GM18502 (cell line): ENCODE measurements around the gene PLA2R1.

Experiments used
- ATAC-seq: cut with Tn5 transposase; IDR thresholded peaks from one replicate; pipeline ENCODE4 v1.9.1; 2021; ENCODE audit warnings: mild to moderate bottlenecking; ENCODE audit not compliant: unreplicated experiment, poor library complexity

PLA2R1 gene

DNA sequence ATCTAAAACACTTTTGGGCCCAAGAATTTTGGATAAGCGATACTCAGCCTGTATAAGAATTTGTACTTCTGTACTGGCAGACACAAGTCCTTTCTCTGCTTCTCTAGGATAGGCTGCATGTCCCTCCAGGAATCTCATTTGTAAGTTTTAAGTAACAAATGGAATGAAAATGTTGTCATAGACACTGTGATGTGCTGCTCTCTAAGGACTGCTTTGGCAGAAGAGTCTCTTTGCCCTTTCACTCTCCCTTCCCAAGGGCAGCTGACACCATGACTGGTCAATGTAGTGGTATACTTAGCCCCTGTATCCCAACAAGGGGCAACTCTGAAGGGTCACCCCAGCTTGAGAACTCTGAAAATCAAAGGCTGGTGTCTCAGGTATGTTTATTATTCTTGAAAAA is 27.3 kb downstream of the PLA2R1 start:
- no peak for ATAC-seq

DNA sequence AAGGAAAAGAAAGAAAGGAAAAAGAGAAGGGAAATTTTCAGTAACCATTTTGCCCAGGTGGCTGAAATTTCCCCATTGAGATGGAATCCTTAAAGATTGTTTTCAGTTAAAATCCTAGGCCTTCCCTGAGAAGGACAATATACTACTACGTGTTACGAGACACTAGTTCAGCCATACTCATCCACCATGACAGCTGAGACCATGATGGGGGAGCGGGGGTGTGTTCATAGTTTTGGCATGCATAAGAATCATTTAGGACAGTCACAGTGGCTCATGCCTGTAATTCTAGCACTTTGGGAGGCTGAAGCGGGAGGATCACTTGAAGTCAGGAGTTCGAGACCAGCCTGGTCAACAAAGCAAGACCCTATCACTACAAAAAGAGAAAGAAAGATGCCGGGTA is 28.0 kb downstream of the PLA2R1 start:
- ATAC-seq, result no peak

DNA sequence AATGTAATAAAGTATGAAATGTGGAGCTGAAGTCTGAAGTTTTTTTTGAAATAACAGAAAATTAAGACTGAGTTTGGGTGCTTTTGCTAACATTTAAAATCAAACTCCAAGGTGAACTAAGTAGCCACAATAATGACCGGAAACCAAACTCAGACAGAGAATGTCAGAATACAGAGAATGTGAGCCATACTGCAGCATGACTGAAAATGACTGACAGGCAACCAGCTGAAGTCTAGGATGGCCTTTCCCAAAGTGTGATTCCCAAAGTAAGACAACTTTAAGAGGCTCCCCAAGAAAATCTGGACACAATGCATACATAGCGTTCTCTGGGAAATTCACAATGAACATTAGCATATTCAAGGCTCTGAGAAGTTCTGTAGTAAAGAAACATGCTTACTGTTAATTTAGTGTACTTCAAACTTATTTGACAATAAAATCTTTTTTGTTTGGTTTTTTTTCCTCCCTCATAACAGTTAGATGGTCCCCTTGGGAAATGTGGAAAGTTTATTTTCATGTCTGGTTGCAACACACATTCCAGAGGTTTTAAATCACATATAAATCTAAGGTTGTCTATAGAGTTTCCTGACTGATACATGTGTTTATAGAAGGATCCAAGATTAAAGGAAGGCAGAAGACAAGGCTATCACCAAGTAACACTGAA is 28.6 kb downstream of the PLA2R1 start:
- no peak for ATAC-seq

DNA sequence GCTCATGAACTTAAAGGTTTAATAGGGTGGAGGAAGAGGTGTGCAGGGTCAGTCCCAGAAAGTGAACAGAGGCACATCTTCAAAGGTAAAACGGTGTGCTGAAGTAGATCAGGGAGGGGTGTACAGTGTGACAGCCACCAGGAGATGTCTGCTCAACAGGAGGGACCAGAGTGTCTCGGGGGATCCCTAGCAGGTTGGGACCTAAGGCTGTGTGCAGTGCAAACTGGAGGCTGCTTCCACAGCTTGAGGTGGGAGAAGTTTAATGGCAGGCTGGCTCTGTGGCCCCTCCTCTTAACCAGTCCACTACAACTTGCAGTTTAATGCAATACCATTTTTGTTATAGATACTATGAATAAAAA is 33.2 kb downstream of the PLA2R1 start:
- ATAC-seq, result no peak

DNA sequence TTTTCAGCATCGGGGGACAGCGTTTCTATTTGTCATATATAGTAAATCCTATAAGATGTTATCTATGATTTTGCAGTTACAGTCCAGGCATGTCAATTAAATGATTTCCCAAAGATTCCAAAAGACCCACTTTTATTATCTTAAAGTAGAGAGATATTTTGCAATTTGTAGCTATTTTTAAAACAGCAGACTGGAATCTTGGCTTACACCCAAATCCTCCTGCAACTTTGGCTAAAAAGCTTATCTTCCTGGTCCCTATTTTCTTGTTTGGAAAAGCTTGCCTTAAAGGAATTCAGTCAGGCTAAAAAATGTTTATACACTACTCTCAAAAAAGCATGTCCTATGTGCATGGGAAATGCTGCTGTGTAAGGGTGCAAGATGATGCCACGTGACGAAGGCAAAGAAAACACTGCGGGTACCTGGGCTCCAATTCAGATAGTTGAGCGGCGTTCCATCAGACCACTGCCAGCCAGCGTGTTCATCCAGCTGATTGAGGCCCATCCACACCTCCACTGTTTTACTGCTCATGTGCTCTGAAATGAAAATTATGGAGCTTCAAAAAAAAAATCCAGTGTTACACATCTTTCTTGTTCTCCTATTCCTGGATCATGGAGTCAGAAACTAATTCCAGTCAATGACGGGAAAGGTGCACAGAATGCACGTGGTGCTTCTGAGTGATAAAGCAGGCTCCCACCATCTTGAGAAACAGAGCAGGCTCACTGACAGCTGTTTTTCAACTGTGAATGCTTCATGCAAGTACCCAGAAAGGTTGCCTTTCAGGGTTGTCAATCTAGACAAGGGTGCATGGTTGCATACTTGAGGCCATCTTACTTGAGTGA is 33.8 kb downstream of the PLA2R1 start:
- ATAC-seq, result no peak

DNA sequence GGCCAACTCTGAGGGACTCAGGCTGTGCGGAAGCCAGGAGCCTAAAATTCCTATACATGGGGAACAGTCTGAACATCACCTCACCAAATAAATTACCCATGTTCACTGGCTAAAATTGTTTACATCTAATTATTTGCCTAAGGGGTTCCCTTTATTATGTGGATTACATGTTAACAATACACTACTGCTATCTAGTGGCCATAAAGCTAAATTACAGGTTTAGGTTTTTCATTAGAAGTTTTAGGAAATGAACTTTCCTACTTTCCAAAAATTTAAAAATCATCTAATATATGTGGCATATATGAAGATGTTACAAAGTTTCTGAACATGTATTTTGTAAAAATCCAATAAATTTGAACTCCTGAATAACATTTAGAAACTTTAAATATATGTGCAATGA is 40.3 kb downstream of the PLA2R1 start:
- ATAC-seq, result no peak

DNA sequence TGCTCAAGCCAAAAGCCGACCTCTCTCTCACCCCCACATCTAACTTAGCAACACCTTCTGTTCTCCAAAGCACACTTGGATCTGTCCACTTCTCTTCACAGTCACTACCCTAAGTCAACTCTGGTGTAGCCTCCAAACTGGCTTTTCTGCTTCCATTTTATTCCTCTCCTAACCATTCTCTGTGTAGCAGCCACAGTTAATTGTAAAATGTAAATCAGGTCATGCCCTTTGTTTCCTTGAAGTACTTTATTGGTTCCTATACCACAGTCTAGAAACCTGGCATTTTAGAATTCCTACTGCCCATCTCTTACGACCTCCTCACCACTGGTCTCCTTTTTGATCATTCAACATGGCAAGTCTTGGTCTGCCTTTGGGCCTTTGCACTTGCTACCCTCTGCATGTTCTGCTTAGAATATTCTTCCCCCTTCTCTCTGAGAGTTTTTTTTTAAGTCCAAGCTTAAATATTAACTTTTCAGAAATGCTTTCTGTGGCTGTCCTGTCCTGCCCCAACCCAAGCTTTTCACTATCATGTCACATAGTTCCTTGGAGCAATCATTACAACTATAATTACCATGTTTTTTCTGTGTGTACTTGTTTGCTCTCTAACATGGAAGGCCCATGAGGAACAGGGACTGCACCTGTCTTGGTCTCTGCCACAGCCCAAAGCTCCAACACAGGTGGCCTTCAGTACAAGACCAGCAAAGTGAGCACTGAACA is 42.9 kb downstream of the PLA2R1 start:
- ATAC-seq, result no peak

DNA sequence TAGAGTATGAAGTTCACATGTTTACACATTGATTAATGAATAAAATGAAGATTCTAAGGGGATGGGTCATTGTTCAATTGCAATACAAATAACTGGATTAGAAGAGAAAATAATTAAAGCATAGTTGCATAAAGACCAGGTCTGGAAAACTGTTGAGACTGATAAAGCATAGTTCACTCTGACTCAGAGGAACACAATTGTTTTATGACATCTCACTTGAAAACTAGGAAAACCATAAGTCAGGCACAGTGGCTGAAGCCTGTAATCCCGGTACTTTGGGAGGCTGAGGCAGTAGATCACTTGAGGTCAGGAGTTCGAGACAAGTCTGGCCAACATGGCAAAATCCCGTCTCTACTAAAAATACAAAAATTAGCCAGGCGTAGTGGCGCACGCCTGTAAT is 46.7 kb downstream of the PLA2R1 start:
- no peak for ATAC-seq

DNA sequence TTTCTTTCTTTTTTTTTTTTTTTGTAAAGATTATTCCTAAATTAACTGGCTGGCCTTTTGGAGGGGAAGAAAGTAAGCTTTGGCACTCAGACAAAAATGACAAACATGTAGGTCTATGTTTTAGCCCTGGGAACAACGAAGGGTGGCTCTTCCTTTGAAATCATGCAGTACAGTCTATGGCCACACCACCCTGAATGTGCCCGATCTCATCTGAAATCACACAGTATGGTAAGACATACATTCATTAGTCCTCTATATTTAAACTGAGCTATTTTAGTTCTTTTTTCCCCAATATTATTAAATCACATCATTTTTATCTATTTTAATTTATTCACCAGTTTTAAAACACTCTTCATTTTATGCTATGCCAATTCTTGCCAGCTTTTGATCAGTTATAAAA is 48.2 kb downstream of the PLA2R1 start:
- ATAC-seq, result no peak

DNA sequence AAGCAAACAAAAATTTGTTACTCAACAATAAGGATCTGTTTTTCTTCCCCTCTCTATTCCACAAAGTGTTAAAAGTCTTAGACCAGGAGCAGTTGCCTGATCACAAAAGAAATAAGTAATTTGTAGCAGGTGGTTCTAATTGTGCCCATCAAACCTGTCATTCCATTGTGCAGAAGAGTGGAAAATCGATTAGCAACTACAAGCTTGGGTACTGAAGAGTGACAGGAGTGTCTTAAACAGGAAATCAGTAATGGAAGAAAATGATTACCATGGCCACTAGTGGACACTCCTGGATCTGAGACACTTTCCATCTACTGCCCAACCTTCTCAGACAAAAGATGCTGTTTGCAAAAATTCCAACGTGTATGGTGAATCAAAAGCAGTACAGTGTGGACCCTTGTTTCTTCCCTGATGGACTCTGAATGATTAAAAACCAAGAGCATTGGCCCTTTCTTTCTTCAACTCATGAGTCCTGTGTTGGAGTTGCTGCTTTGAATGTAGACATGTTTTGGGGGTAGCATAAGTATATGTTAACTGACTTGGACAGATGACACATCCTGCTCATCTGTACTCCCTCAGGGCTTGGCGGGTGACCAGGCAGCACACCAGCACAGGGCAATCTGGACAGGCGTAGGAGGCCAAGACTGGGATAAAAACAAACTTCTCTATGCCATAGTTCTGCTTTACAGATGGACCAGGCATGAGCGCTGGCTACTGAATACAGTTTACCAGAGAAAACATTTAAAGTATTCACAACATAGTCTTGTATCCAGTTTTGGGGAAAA is 51.9 kb downstream of the PLA2R1 start:
- no peak for ATAC-seq

DNA sequence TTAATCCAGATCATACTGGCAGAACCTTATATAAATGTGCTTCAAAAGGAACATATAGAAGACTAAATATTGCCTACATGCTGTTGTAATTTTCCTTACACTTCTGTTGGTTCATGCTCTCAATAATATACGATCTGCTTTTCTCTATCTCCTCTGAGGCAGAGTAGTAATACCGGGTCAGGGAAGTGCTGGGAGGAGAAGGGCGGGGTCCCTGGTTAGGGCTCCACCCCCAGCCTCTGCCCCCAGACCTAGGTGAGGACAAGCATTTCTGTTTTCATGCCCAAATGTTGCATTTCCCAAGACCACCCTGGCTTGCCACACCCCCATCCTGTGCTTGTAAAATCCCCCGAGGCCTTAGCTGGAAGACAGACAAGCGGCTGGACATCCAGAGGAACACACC is 55.3 kb downstream of the PLA2R1 start:
- no peak for ATAC-seq

DNA sequence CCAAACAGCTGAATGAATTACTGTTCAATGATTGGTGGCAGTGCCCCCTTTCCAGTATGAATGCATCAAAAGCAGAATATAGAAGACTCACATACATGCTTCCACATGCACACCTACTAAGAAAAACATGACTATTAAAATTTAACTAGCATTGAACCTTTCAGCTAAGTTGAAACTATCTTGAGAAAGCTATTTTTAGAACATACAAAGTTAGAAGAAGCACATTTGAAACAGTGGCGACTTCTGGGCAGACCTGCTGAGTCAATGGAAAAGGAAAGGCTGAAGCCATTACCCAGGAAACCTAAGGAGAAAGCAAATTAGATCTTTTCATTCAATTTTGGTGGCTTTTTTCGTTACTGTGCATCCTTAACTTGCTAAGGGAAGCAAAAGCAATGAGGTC is 55.9 kb downstream of the PLA2R1 start:
- ATAC-seq, result no peak

DNA sequence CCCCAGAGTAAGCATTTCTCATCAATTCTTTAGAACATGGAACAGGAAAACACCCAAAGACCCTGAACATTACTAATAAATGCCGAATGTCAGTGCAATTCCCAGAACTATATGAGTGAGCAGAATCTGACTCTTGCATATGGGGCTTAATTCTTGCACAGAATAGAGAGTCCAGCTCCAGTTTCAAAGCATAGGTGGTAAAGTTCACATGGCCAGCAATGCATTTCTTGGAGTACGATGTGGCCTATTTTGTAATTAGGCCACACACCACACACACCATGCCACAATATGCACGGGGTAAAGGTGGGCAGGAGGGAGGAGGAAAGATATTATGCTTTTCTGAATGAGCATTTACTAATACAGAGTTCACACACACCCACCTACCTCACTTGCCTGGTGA is 56.5 kb downstream of the PLA2R1 start:
- no peak for ATAC-seq

DNA sequence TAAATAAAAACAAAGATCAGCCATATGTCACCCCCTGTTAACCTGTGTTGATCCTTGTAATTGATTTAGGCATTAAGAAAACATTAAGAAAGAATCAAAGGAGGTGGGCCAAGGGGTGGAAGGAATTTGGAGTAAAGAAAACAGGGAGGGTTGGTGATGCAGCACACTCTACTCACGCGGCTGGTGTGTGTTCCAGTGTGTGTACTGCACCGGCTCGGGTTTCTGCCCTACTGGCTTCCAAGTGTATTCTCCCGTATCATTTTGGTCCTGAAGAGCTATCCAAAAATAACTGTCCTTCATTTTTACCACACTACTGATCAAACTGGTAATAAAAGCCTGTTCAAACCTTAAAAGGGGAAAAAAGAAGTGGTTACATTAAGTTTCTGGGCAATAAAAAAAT is 56.9 kb downstream of the PLA2R1 start:
- no peak for ATAC-seq

DNA sequence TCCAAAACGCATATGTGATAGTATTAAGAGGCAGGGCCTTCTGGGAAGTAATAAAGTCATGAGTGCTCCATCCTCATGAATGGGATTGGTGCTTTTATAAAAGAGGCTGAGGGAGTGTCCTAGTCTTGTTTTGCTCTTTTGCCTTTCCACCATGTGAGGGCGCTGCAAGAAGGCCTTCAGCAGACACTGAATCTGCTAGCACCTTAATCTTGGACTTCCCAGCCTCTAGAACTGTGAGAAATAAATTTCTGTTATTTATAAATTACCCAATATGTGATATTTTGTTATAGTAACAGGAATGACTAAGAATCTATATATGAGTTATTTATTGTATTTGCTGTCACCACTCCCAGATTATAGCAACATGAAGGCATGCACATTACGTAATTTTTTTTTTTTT is 63.5 kb downstream of the PLA2R1 start:
- no peak for ATAC-seq

DNA sequence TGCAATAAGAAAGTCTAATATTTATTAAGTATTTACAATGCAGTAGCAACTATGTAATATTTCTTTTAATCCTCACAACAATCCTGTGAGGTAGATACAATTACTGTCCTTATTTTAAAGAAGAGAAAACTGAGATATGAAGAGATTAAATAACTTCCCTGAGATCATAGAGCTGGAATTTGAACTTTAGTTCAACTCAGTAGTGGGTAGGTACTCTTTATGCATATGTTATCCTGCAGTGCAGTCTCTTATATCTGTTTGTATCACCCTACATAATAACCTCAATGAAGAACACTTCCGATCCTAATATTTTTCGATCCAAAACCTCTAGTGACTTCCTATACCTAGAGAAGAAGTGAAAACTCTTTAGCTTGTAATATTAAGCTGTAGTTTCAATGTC is 64.2 kb downstream of the PLA2R1 start:
- ATAC-seq, result no peak

DNA sequence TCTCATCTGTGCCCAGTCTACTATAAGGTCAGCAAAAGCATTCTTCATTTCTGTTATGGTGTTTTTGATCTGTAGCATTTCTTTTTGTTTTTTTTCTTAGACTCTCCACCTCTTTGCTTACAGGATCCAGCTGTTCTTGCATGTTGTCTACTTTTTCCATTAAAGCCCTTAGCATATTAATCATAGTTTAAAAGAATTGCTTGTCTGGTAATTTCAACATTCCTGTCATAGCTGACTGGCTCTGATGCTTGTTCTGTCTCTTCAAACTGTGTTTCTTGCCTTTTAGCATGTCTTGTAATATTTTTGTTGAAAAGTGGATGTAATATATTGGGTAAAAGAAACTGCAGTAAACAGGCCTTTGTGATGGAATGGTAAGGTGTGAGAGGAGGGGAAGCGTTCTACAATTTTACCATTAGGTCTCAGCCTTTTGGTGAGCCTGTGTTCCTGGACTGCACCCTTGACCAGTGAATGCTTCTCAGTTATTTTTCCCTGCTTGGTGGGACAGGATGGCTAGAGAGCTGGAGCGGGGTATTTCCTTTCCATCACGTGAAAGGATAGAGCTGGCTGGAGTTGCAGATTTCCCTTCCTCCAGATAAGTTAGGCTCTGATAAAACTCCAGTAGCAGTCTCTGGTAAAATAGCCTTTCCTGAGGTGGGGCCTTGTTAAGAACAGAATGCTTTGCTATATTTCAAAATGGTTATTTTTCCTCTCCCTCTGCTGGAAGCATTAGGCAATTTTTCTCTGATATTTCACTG is 65.4 kb downstream of the PLA2R1 start:
- ATAC-seq, result no peak

DNA sequence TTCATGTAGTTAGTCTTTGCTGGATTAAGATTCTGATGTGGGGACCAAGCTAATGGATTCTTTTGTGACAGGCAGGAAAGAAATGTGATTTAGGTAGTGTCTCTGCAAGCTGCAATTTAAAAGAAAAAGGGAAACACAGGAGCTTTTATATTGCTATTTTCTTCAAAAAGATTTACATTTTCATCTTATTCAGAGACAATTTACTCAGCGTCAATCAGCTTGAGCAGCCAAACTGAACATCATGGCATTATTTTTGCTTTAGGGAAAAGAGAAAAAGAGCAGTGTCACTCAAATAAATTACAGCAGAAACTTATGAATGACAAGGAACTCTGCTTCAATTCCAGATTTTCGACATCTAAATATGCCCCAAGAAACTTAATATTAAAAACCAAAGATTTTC is 67.4 kb downstream of the PLA2R1 start:
- no peak for ATAC-seq

DNA sequence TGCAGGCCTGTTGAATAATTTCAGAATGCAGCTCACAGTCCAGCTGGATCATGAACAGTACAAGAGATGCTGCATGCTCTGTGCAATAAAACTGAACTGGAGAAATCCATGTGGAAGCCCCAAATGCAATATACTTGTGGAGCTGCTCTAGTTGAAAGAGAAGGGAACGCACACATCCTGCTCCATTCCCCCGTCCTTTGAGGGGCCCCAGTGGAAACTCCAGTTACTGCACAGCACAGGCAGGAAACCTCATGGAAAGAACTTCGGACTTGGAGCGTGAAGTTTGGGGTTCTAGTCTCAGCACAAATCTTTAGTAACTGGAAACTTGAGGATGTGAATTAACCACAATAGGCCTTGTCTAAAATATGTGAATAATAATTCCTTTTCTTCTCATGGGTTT is 73.2 kb downstream of the PLA2R1 start:
- no peak for ATAC-seq

DNA sequence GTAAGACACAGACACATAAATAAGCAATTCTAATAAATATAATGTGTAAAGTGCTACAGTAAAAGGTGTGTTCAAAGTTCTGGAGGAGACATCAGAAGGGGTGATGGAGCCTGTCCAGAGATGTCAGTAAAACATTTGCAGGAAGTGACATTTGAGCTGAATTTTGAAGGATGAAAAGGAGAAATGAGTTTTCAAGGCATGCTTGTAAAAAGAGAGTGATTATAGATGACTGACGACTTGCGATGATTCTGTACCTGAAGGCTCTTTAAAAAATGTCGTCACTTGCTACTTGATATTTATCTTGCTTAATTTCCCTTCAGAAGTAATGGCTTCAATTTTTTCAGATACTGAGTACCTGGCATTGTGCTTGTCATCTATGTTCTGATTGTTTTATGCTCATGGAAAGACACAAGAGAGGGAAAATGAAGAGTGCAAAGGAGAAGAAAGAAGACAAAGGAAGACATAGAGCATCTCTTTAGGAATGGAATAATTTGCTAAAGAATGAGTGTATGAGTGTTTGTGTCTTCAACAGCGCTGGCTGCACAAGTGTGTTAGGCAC is 73.9 kb downstream of the PLA2R1 start:
- ATAC-seq, result no peak
